CD4-positive, alpha-beta T cell (primary cell): ENCODE data around the gene ARHGAP27. TPM values are rescaled to one million over a fixed set of nuclear protein-coding genes. Genes with fewer than 3 reads are reported as not detected.

Experiments
- ATAC-seq: fragments of 200-7000 bp; cut with Tn5 transposase; one replicate; pipeline ENCODE4 v1.10.0; 2022; ENCODE audit warnings: mild to moderate bottlenecking; ENCODE audit not compliant: poor library complexity
- CTCF ChIA-PET: fragments of 350-600 bp; sonication (Branson Sonifier 250); formaldehyde crosslinking; loops from one replicate; lab custom pipeline; 2021; ENCODE audit warnings: antibody characterized with exemption, inconsistent platforms; lab: Charles Lee
- POLR2A ChIA-PET: fragments of 350-600 bp; sonication (Branson Sonifier 250); formaldehyde crosslinking; loops from one replicate; lab custom pipeline; 2021; ENCODE audit warnings: antibody characterized with exemption, inconsistent platforms; lab: Charles Lee
- DNase-seq, 14 experiments: peaks; one replicate each; pipeline ENCODE4 v3.0.0-alpha.2; 2013 to 2020; ENCODE audit warnings: mixed read lengths in 2 of 14
- H3K27ac ChIP-seq, 2 donors: one replicate each; pipeline versions ENCODE4 v1.5.1 to v1.7.0; 2013; ENCODE audit warnings: low read length in 2 of 2, low read depth in 1 of 2, mild to moderate bottlenecking in 1 of 2
- H3K27me3 ChIP-seq, 2 experiments: 1 replicate in 1 of 2; 2 replicates in 1 of 2; pipeline versions ENCODE4 v1.6.1 to v1.7.0; 2013; ENCODE audit warnings: low read length in 2 of 2, control low read depth in 1 of 2, mild to moderate bottlenecking in 1 of 2, moderate library complexity in 1 of 2; ENCODE audit not compliant: insufficient read depth in 2 of 2, control insufficient read depth in 1 of 2
- H3K36me3 ChIP-seq: one replicate; pipeline ENCODE4 v1.6.1; 2013; ENCODE audit warnings: low read length, control low read depth; ENCODE audit not compliant: insufficient read depth
- H3K4me1 ChIP-seq: one replicate; pipeline ENCODE4 v1.6.1; 2013; ENCODE audit warnings: low read length, control low read depth; ENCODE audit not compliant: insufficient read depth
- H3K4me3 ChIP-seq: one replicate; pipeline ENCODE4 v1.5.1; 2013; ENCODE audit warnings: mild to moderate bottlenecking, low read length, moderate library complexity
- H3K9me3 ChIP-seq, 2 experiments: 1 replicate in 1 of 2; 2 replicates in 1 of 2; pipeline versions ENCODE4 v1.6.1 to v1.7.0; 2013; ENCODE audit warnings: low read length in 2 of 2, mild to moderate bottlenecking in 2 of 2, control low read depth in 1 of 2, moderate library complexity in 1 of 2; ENCODE audit not compliant: control insufficient read depth in 1 of 2, insufficient read depth in 1 of 2
- H3K27ac Mint-ChIP-seq: one replicate; pipeline ENCODE4 v1.8.0; 2020; ENCODE audit warnings: mixed read lengths
- H3K27me3 Mint-ChIP-seq: one replicate; pipeline ENCODE4 v1.8.0; 2021; ENCODE audit warnings: mixed read lengths
- H3K36me3 Mint-ChIP-seq: one replicate; pipeline ENCODE4 v1.8.0; 2021; ENCODE audit warnings: low read depth, mixed read lengths
- H3K4me1 Mint-ChIP-seq: one replicate; pipeline ENCODE4 v1.8.0; 2021; ENCODE audit warnings: low read depth, mixed read lengths
- H3K4me3 Mint-ChIP-seq: one replicate; pipeline ENCODE4 v1.8.0; 2020; ENCODE audit warnings: mild to moderate bottlenecking, mixed read lengths
- H3K9me3 Mint-ChIP-seq: one replicate; pipeline ENCODE4 v1.8.0; 2020; ENCODE audit warnings: mixed read lengths
- intact Hi-C, 2 experiments: fragments of 100-400 bp; cut with DNase I in 1 of 2; cut with micrococcal nuclease in 1 of 2; formaldehyde crosslinking; loops; one replicate each; pipeline versions ENCODE4 v1.15.1 to v1.9.0; 2023 to 2025; cut with DNase I, micrococcal nuclease
- total RNA-seq, 174 experiments: library from RNA in 2 of 174; stranded (reverse) in 2 of 174; gene quantifications; one replicate each; pipeline ENCODE4 v1.2.3 and lab custom pipeline; 2021 to 2026
- TF ChIP-seq, protein P1 (sequence below): fragments of 200-600 bp; IDR thresholded peaks from one replicate; pipeline ENCODE4 v1.8.0; 2022; ENCODE audit warnings: antibody characterized with exemption, mild to moderate bottlenecking

Gene ARHGAP27
- total RNA-seq, 2 experiments from 2014 or later: 33.3 to 35.2 TPM

DNA sequence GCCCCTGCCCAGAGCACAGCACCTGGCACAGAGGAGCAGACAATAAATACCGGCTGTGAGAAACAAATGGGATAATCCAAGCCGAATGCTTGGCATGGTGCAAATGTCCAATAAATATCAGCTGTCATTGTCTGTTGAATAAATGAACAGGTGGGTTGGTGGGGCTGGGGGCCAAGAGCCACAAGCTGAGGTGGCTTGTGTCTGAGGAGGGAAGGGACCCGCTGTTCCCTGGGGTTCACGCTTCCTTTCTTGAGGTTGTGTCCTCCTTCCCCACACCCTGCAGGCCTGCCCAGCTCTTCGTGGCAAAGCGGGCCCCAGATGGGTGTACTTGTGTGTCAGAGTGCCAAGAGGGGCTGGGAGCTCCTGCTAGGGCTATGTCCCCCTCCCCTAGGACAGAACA is 38.6 kb downstream of the ARHGAP27 start:
- CTCF ChIA-PET: interaction anchor here (1.0 kb wide), 1 partner anchor 8 kb away, joined by 3 read pairs; no protein-coding TSS in a partner anchor

DNA sequence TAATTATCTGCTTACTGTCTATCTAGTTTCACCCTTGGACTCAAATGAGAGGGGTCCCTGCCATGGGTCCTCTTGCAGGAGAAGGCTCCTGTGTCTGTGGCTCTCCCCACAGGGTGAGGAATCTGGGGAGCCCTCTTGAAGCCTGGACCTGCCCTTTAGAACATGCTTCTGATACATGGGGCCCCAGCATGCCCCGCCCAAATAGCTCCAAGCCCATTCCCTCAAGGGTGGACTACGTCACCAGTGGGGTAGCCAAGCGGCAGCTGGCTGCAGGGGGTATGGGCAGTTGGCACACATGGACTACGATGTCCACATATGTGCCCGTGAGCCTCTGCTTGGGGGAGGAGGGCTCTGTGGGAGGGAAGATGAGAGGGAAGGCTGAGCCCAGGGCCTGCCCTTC is 39.3 kb downstream of the ARHGAP27 start:
- no peak overlapping the region for H3K4me3 Mint-ChIP-seq
- ChIA-PET POLR2A (interaction anchor here (0.9 to 1.4 kb wide), 3 partner anchors 145 to 174 kb away, joined by 4 to 6 read pairs (median 4); partner anchors contain the start of gene FMNL1), CTCF (no interaction called here)
- peaks cover 32% of the 10 kb centered on the region for H3K36me3 Mint-ChIP-seq
- Histone ChIP-seq H3K4me3 (no peak overlapping the region), H3K27ac (no peak overlapping the region), H3K27me3 (no peaks in the 10 kb centered on the region), H3K36me3 (peaks cover 44% of the 10 kb centered on the region), H3K9me3 (no peaks in the 10 kb centered on the region), H3K4me1 (peaks cover 7% of the 10 kb centered on the region)
- DNase-seq (no peak), ATAC-seq (no peak)
- TF ChIP-seq, protein P1, sequence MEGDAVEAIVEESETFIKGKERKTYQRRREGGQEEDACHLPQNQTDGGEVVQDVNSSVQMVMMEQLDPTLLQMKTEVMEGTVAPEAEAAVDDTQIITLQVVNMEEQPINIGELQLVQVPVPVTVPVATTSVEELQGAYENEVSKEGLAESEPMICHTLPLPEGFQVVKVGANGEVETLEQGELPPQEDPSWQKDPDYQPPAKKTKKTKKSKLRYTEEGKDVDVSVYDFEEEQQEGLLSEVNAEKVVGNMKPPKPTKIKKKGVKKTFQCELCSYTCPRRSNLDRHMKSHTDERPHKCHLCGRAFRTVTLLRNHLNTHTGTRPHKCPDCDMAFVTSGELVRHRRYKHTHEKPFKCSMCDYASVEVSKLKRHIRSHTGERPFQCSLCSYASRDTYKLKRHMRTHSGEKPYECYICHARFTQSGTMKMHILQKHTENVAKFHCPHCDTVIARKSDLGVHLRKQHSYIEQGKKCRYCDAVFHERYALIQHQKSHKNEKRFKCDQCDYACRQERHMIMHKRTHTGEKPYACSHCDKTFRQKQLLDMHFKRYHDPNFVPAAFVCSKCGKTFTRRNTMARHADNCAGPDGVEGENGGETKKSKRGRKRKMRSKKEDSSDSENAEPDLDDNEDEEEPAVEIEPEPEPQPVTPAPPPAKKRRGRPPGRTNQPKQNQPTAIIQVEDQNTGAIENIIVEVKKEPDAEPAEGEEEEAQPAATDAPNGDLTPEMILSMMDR: no peak
- no peak overlapping the region for H3K27ac Mint-ChIP-seq
- no peaks in the 10 kb centered on the region for H3K9me3 Mint-ChIP-seq
- no peaks in the 10 kb centered on the region for H3K27me3 Mint-ChIP-seq
- intact Hi-C loops: no loop called here
- peaks cover 7% of the 10 kb centered on the region for H3K4me1 Mint-ChIP-seq

More for the DNA sequence above, 38.6 kb downstream of the ARHGAP27 start:
- DNase-seq (no peak), ATAC-seq (no peak)
- intact Hi-C loops: loop anchor here in 1 of 2 experiments (2.0 kb wide), 1 partner anchor 439 kb away; no protein-coding TSS in a partner anchor
- POLR2A ChIA-PET: interaction anchor here (1.4 kb wide), 1 partner anchor 172 kb away, joined by 4 read pairs; the partner anchor contains the start of gene FMNL1
- Histone ChIP-seq H3K4me3 (no peak overlapping the region), H3K27me3 (no peaks in the 10 kb centered on the region), H3K4me1 (peaks cover 3% of the 10 kb centered on the region), H3K9me3 (no peaks in the 10 kb centered on the region), H3K27ac (no peak overlapping the region), H3K36me3 (peaks cover 51% of the 10 kb centered on the region)
- Mint-ChIP-seq H3K4me3 (no peak overlapping the region), H3K27me3 (no peaks in the 10 kb centered on the region), H3K36me3 (peaks cover 38% of the 10 kb centered on the region), H3K9me3 (no peaks in the 10 kb centered on the region), H3K4me1 (peaks cover 7% of the 10 kb centered on the region), H3K27ac (no peak overlapping the region)
- TF ChIP-seq, protein P1: no peak

DNA sequence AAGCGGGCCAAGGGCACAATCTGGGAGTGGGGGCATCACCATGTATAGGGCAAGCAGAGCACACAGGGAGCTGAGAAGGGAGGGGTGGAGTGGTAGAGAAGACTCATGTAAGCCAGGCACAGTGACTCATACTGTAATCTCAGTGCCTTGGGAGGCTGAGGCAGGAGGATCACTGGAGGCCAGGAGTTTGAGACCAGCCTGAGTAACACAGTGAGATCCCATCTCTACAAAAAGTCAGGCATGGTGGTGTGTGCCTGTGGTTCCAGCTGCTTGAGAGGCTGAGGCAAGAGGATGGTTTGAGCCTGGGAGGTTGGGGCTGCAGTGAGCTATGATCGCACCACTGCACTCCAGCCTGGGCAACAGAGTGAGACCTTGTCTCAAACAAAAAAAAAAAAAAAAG is 40.8 kb downstream of the ARHGAP27 start:
- Mint-ChIP-seq H3K27me3 (peaks cover 5% of the 10 kb centered on the region), H3K27ac (peak overlapping the region; percentile 52), H3K4me3 (no peak overlapping the region), H3K9me3 (no peaks in the 10 kb centered on the region), H3K4me1 (peaks cover 7% of the 10 kb centered on the region), H3K36me3 (peaks cover 18% of the 10 kb centered on the region)
- intact Hi-C loops: no loop called here
- TF ChIP-seq, protein P1: no peak
- ATAC-seq (no peak), DNase-seq (no peak)
- H3K27me3 ChIP-seq: no peaks in the 10 kb centered on the region
- H3K4me3 ChIP-seq: no peak overlapping the region
- no peaks in the 10 kb centered on the region for H3K9me3 ChIP-seq
- ChIA-PET POLR2A (no interaction called here), CTCF (interaction anchor here (0.7 to 1.4 kb wide), 3 partner anchors 66 to 1053 kb away, joined by 3 read pairs; no protein-coding TSS in a partner anchor)
- peaks cover 7% of the 10 kb centered on the region for H3K4me1 ChIP-seq
- H3K27ac ChIP-seq: no peak overlapping the region
- H3K36me3 ChIP-seq: peaks cover 31% of the 10 kb centered on the region
